ENCODE data around the gene RAC2. TPM values are rescaled to one million over a fixed set of nuclear protein-coding genes. Genes with fewer than 3 reads are reported as not detected.
"Not testable (repeated sequence)": the region's sequence is repeated elsewhere in the genome, so short reads cannot be mapped to it uniquely, and the experiment has no call there.

Gene RAC2
- total RNA-seq, 1 experiment from 2014 or later: not detected

DNA sequence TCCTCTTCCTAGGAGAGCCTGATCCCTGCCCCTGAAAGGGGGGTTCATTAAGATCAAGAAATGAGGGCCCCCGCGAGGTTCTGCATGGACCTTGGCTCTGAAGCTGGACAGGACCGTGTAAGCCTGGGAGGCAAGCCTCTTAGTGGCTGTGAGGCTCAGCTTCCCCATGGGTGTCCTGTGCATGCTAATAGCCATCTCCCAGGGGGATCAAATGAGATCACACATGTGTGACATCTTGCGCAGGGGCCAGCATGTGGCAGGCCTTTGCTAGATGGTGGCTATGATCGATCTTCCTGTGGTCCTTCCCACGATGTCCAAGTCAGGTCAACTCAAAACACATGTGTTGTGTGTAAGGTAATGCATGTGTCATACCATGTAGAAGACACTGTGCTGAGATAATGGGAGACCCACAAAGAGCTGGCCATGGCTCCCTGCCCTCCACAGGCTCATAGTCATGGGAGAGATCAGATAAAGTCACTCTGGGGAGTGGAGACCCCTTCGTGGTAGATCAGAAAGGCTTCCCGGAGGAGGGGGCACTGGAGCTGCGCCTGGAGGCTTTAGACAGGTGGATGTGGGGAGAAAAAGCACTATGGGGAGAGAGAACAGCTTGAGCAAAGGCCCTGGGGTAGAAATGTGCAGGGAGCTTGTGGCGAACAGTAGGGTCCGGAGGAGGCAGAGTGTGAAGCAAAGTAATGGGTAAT, 3.7 kb downstream of the RAC2 start:
- DNase-seq: no peak
- Histone ChIP-seq H3K27me3 (peaks cover 6% of the 10 kb centered on the region; the same call in 1 of the 2 replicates), H3K4me1 (no peaks in the 10 kb centered on the region)

DNA sequence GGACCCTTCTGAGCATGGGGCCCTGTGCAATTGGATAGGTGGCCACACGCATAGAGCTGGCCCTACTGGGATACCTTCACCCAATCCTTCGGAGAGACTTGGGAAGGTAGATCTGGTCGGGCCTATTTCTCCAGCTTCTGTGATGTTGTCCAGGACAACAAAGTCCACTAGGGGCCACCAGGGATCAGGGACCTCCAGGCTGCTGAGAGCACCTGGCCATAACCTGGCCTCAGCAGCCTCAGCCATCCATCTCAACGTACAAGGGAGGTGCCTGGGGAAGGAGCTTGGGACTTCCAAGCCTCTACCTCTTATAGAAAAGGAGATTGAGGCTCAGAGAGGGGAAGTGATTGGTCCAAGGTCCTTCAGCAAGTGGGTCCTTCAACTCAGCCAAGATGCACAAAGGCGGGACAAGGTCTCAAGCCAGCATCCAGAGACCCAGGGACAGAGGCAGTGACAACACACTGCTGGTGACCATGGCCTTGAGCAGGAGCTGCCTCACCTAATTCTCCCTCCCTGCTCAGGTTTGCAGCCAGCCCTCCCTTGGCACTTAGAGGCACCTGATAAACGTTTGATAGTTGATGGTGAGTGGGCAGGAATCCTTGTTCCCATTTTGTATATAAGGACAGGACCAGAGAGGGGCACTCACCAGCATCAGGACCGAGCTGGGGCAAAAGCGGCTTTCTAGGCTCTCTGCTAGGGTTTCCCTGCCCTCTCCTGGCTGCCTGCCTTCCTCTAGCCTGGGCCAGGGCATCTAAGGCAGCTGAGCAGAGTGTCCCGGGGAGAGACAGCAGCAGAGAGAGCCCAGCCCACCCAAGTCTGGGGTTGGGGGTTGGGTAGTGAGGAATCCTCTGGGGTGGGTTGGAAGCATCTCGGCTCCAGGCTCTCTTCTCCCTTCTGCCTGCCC, 4.5 kb downstream of the RAC2 start:
- H3K4me1 ChIP-seq: no peaks in the 10 kb centered on the region
- H3K9me3 ChIP-seq (replicated peaks): no peaks in the 10 kb centered on the region
- H3K27me3 ChIP-seq: peaks cover 6% of the 10 kb centered on the region; the same call in 1 of the 2 replicates
- no peaks in the 10 kb centered on the region for H3K36me3 ChIP-seq
- no peak overlapping the region for H3K4me3 ChIP-seq
- DNase-seq: no peak
- H3K27ac ChIP-seq: no peak overlapping the region

More for the DNA sequence above, 3.7 kb downstream of the RAC2 start:
- Histone ChIP-seq H3K4me3 (no peak overlapping the region), H3K27ac (no peak overlapping the region), H3K9me3 (replicated peaks) (no peaks in the 10 kb centered on the region), H3K36me3 (no peaks in the 10 kb centered on the region)

DNA sequence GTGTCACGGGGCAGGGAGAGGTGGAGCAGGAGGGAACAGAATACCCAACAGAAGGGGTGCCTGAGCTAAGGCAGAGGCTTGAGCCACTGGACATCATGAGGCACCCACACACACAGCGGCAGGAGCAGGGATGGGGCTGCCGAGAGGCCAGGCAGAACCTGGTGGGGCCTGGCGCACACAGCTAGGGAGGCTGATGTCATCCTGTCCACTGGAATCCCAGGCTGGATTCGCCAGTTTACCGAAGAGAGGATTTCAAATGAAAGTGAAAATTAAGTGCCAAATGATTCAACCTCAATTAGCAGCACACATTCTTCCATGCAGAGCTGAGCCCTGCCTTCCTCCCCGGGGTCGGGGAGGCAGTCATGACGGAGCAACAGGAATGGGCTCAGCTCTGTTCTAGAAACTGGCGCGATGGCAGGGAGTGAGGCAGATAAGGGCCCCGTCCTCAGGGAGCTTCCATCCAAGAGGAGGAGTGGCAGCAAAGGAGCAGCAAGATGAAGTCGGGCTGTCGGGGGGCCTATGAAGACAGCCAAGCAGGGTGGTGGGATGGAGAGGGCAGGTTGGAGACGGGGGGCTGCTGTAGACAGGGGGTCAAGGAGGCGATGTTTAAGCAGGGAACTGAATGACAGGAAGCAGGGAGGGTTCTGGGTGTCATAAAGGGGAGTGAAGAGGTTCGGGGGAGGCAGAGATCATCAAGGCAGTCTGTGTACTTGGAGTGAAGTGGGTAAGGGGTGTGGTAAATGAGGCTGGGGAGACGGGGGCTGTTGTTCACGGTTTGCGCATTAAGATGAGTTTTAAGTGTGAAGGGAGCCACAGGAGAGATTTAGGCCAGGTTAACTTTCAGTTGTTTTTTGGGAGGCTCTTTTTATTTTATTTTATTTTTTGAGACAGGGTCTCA, 6.4 kb downstream of the RAC2 start:
- H3K4me1 ChIP-seq: no peaks in the 10 kb centered on the region
- H3K9me3 ChIP-seq (replicated peaks): no peaks in the 10 kb centered on the region
- peaks cover 9% of the 10 kb centered on the region; the same call in 1 of the 2 replicates for H3K27me3 ChIP-seq
- no peaks in the 10 kb centered on the region for H3K36me3 ChIP-seq
- H3K27ac ChIP-seq: no peak overlapping the region
- DNase-seq: no peak
- no peak overlapping the region for H3K4me3 ChIP-seq

DNA sequence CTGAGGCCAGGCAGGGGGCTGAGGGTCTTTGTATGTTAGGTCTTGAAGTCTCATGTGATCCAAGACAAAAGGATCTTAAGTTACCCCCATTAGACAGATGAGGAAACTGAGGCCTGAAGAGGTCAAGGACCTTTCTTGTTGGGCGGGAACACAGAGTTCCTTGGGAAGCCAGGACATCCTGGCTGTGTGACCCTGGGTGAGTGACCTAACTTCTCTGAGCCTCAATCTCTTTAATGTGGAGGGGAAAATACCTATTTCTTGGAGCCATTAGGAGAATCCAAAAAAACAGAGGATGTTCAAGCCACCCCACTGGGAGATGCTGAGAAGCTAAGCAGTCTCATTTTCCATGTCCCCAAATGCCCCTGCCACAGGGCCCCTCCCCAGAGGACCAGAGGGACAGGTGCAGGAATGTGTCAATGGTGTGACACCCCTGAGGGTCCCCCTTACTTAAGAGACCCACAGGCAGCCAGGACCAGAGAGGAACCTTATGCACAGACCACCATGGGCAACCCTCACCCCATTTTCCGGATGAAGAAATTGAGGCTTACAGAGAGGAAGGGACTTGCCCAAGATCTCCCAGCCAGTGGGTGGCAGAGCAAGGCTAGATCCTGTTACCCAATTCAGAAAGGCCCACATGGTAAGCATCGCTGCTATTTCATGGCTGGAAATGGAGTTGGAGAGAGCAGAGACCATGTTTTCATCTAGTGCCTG, 8.0 kb downstream of the RAC2 start:
- H3K4me1 ChIP-seq: no peaks in the 10 kb centered on the region
- no peaks in the 10 kb centered on the region for H3K36me3 ChIP-seq
- no peak overlapping the region for H3K27ac ChIP-seq
- DNase-seq: no peak
- H3K9me3 ChIP-seq (replicated peaks): no peaks in the 10 kb centered on the region
- H3K4me3 ChIP-seq: no peak overlapping the region
- H3K27me3 ChIP-seq: peaks cover 9% of the 10 kb centered on the region; the same call in 1 of the 2 replicates

DNA sequence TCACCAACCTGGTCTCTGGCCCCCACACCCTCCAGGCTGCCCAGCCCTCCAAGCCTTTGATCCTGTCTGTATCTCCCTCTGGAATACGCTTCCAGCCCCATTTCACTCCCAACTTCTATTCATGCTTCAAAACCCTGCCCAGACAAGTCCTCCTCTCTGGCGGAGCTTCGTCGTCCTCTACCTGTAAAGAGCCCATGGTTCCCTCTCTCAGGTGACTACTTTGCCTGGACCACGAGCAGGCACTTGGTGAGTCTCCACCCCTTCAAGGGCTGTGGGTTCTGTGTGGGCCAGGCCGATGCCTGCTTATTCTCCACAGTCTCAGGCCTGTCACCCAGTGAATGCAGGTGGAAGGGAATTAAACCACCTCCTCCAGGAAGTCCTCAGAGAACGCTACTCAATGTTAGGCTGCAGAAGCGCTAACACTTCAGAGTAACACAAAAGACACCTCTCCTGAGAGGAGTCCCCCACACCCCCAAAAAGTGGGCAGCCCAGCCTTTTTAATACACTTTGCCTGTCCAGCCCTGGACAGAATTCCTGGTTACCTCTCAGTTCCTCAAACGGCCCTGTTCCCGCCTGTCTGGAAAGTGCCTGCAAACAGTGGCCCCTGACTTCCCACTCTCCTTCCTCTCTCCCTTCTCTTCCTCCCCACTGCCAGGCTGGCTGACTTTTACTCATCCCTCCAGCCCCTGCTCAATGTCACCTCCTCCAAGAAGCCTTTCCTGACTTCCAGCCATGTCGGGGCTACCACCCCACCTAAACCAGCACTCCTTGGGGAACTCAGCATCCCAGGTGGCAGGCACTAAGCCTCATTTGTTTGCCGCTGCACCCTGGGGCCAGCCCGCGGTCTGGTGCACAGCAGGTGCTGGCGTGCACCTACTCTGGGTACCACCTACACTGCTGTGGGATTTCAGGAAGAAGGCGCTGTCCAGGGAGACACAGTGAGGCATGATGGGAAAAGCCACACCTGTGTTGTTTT, 9.0 kb downstream of the RAC2 start:
- no peak overlapping the region for H3K27ac ChIP-seq
- no peaks in the 10 kb centered on the region for H3K4me1 ChIP-seq
- H3K4me3 ChIP-seq: no peak overlapping the region
- DNase-seq: no peak
- no peaks in the 10 kb centered on the region for H3K36me3 ChIP-seq
- peaks cover 6% of the 10 kb centered on the region; the same call in 1 of the 2 replicates for H3K27me3 ChIP-seq
- no peaks in the 10 kb centered on the region for H3K9me3 ChIP-seq (replicated peaks)

DNA sequence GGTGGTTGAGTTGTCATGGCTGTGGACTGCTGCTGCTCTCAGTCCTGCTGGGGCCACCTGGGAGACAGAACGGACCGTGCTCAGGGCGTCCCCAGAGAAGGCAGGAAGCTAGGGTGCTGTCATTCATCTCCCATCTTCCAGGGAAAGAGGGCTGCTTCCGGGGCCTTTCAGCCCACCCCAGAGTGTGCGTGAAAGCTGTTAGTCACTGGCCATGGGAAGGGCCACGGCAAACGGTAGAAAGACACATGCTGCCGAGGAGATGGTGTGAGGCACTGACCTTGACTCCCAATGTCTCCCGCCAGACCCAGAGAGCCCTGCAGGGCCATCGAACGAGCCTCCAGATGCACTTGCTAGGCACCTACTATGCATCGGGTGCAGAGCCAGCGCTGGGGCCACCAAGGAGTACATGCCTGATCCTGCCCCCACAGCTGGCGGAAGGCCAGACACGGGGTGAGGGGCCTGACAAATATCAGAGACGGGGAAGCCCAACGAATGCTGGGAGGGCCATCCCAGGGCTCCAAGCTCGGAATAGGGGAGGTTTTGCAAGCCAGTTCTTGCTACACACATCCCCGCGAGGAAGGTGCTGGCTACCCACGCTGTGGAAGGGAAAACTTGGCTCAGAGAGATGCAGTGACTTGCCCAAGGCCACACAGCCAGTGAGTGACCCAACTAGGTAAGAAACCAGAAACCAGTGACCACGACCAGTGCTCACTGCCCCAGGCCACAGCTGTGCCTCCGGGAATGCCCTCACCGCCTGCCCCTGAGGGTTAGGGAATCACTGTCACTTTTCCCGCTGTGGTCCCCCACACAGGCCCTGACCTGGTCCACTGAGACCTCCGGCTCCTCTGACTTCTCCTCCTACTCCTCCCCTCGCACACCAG, 10.1 kb downstream of the RAC2 start:
- Histone ChIP-seq H3K27me3 (peaks cover 4% of the 10 kb centered on the region; the same call in 1 of the 2 replicates), H3K4me1 (no peaks in the 10 kb centered on the region), H3K36me3 (no peaks in the 10 kb centered on the region), H3K9me3 (replicated peaks) (no peaks in the 10 kb centered on the region), H3K4me3 (no peak overlapping the region), H3K27ac (no peak overlapping the region)
- DNase-seq: no peak

DNA sequence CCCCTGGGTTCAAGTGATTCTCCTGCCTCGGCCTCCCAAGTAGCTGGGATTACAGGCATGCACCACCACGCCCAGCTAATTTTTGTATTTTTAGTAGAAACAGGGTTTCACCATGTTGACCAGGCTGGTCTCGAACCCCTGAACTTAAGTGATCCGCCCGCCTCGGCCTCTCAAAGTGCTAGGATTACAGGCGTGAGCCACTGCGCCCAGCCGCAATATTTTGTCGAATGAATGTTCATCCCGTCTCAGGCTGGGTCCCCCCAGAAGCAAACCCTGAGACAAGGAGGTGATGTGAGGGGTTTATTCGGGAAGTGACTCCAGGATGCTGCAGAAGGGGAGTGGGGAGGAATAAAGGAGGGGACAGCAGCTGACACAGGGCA, 10.7 kb downstream of the RAC2 start:
- H3K4me1 ChIP-seq; H3K27ac ChIP-seq; H3K4me3 ChIP-seq; H3K9me3 ChIP-seq (replicated peaks); H3K36me3 ChIP-seq; H3K27me3 ChIP-seq; DNase-seq: not testable (repeated sequence)

DNA sequence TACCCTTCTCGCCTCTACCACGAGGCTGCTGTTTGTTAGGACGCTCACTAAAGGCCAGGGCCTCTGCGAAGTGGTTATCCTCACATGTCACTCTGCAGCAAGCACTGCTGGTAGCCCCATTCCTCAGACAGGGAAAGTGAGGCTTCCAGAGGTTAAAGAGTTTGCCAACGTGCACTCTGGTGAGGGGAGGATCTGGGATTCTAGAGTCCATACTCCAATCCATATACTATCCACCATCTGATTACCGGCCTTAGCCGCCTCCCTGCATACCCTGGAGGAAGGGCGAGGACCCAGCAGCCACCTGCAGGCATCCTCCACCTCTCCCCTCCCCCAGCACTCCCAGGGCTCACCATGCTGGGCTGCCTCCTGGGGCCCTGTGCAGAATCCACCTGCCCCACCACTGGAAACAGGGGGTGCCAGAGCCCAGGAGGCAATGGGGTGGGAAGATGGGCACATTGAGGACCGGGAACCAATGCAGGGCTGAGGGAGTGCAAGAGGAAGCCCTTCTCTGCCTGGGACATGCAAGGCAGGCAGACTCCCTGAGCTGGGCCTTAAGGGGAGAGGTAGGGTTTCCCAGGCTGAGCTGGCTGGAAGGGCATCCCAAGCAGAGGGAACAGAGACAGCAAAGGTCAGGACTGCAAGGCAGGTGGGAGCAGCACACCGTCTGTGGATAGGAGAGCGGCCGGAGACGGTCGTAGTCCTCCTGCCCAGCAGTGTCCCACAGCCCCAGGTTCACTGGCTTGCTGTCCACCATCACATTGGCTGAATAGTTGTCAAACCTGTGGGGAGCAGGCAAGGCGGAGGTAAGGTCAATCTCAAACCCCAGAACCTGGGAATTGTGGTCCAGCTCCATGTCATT, 11.7 kb downstream of the RAC2 start:
- Histone ChIP-seq H3K4me1 (no peaks in the 10 kb centered on the region), H3K27ac (no peak overlapping the region), H3K27me3 (peaks cover 4% of the 10 kb centered on the region; the same call in 1 of the 2 replicates), H3K9me3 (replicated peaks) (no peaks in the 10 kb centered on the region), H3K36me3 (no peaks in the 10 kb centered on the region), H3K4me3 (no peak overlapping the region)
- DNase-seq: no peak

DNA sequence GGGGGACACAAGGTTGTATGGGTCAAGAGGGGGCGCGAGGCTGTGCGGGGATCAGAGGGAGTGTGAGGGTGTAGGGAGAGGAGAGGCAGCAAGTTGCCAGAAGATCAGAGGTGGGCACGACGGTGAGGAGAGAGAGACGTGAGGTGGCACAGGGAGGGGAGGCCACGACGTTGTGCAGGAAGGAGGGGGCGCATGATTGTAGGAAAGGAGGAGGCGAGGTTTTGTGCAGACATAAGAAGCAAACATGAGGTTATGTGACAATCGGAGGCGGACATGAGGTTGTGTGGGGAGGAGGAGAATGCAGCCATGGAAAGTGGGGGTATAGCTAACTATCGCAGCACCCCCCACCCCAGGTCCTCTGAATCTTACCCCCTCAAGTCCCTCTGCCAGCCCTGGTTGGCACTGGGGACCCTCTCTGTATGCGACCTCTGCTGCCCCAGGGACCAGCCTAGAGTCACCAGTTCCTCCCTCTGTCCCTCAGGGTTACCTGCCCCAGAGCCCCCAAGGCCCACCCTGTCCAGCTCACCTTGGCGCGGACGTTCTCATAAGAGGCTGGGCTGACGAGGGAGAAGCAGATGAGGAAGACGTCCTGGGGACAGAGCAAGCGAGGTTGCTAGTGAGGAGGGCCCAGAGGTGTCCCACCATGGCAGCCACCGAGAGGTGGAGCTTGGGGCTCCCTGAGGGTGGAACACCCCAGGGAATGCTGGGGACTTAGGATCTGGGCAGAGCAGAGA, 12.5 kb downstream of the RAC2 start:
- Histone ChIP-seq H3K36me3 (no peaks in the 10 kb centered on the region), H3K27ac (no peak overlapping the region), H3K27me3 (peaks cover 4% of the 10 kb centered on the region; the same call in 1 of the 2 replicates), H3K9me3 (replicated peaks) (no peaks in the 10 kb centered on the region), H3K4me3 (no peak overlapping the region), H3K4me1 (no peaks in the 10 kb centered on the region)
- no peak for DNase-seq

DNA sequence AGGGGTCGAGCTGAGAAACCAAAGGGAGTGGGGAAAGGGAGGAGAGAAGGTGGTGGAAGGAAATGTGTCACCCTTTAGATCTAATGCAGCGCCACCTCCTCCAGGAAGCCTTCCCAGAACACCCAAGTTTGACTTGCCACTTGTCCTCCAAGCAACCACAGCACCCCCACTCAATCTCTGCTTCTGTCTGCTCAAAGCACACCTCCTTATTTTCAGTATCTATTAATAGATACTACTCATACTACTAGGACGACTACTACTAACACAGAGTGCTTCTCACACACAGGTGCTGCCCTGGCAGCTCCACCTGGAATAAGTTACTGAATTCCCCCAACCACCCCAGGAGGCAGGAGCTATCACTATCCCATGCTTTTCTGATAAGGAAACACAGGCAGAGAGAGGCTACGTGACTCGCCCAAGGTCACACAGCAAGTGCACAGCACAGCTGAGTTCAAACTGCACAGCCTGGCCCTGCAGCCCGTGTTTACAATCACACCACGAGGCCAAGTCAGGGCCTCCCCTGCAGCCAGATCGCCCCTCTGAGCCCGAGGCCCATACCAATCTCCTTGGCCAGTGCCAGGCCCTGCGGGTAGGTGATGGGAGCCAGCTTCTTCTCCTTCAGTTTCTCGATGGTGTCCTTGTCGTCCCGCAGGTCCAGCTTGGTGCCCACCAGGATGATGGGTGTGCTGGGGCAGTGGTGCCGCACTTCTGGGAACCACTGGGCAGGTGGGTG, 13.2 kb downstream of the RAC2 start:
- Histone ChIP-seq H3K4me1 (no peaks in the 10 kb centered on the region), H3K27me3 (peaks cover 4% of the 10 kb centered on the region; the same call in 1 of the 2 replicates), H3K36me3 (no peaks in the 10 kb centered on the region), H3K4me3 (no peak overlapping the region), H3K27ac (no peak overlapping the region), H3K9me3 (replicated peaks) (no peaks in the 10 kb centered on the region)
- no peak for DNase-seq
